Tibial nerve (tissue), 4 donors: ENCODE data around the gene DNASE1L3. TPM values are rescaled to one million over a fixed set of nuclear protein-coding genes. Genes with fewer than 3 reads are reported as not detected.
A peak's percentile ranks its signal among the peaks of the same experiment; 100 is the strongest.

Experiments used
- DNase-seq, 2 donors: peaks; one replicate each; pipeline ENCODE4 v3.0.0-alpha.2; 2019; ENCODE audit warnings: low spot score in 2 of 2
- H3K27ac ChIP-seq, 4 donors: fragments of 200-600 bp; sonication (generic) in 3 of 4; one replicate each; pipeline ENCODE4 v1.5.1; 2017 to 2019; ENCODE audit warnings: mild to moderate bottlenecking in 1 of 4
- H3K27me3 ChIP-seq, 2 donors: fragments of 200-600 bp; sonication (generic) in 1 of 2; one replicate each; pipeline versions ENCODE4 v1.5.1 to v1.6.0; 2017 to 2019
- H3K36me3 ChIP-seq, 3 donors: fragments of 200-600 bp; sonication (generic); one replicate each; pipeline ENCODE4 v1.5.1; 2018 to 2019
- H3K4me1 ChIP-seq, 4 donors: fragments of 200-600 bp; sonication (generic) in 3 of 4; one replicate each; pipeline ENCODE4 v1.5.1; 2017 to 2019
- H3K4me3 ChIP-seq, 4 donors: fragments of 200-600 bp; sonication (generic) in 3 of 4; one replicate each; pipeline ENCODE4 v1.5.1; 2017 to 2019; ENCODE audit warnings: mild to moderate bottlenecking in 1 of 4, moderate library complexity in 1 of 4
- H3K9me3 ChIP-seq, 4 donors: fragments of 200-600 bp; sonication (generic) in 3 of 4; one replicate each; pipeline ENCODE4 v1.5.1; 2017 to 2019
- EP300 ChIP-seq, 2 donors: sonication (generic); formaldehyde crosslinking; IDR thresholded peaks; one replicate each; pipeline ENCODE4 v1.6.1; 2017; ENCODE audit warnings: antibody characterized with exemption in 2 of 2, mild to moderate bottlenecking in 1 of 2
- POLR2A ChIP-seq, 2 donors: fragments of 450-650 bp; IDR thresholded peaks; one replicate each; pipeline ENCODE4 v1.6.1; 2017; ENCODE audit warnings: antibody characterized with exemption in 2 of 2, mild to moderate bottlenecking in 2 of 2, moderate library complexity in 2 of 2
- WGBS, 2 donors: methylation state at CpG; one replicate each; pipeline ENCODE4 v1.1.5; 2018; 5-methylcytosine and 5-hydroxymethylcytosine counted together
- total RNA-seq, 4 donors: library from RNA; depleted of rRNA; stranded (reverse); fragments of >200 nt; gene quantifications; one replicate each; pipeline ENCODE4 v1.1.0, GENCODE V29; 2016
- TF ChIP-seq, protein P1 (sequence below), 5 experiments: fragments of 200-600 bp in 3 of 5; fragments of 450-650 bp in 2 of 5; sonication (generic) in 3 of 5; IDR thresholded peaks; one replicate each; pipeline ENCODE4 v1.5.1; 2016 to 2019; ENCODE audit warnings: antibody characterized with exemption in 5 of 5, mild to moderate bottlenecking in 3 of 5, moderate library complexity in 2 of 5

Gene DNASE1L3
- total RNA-seq, 4 donors from 2014 or later, result 0.39 to 12.9 (median 1.5) TPM

DNA sequence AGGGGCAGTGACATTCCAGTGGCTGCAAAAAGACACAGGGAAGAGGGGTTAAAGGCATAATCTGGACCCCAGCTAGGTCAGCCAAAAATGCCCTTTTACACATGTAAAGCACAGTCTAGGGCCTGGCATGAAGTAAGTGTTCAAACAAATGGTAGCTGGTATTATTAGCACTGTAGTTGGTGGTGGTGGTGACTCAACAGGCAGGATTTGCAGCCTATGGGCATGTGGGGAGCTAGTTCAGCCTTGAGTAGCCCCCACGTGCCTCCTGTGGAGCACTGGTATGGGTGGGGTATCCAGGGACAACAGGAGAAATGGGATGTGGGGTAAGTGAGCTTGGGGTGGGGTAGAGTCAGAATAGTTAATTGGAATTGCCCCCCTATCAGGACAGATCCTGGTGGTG is 27.6 kb downstream of the DNASE1L3 start:
- no peaks in the 10 kb centered on the region for H3K36me3 ChIP-seq
- TF ChIP-seq, protein P1, sequence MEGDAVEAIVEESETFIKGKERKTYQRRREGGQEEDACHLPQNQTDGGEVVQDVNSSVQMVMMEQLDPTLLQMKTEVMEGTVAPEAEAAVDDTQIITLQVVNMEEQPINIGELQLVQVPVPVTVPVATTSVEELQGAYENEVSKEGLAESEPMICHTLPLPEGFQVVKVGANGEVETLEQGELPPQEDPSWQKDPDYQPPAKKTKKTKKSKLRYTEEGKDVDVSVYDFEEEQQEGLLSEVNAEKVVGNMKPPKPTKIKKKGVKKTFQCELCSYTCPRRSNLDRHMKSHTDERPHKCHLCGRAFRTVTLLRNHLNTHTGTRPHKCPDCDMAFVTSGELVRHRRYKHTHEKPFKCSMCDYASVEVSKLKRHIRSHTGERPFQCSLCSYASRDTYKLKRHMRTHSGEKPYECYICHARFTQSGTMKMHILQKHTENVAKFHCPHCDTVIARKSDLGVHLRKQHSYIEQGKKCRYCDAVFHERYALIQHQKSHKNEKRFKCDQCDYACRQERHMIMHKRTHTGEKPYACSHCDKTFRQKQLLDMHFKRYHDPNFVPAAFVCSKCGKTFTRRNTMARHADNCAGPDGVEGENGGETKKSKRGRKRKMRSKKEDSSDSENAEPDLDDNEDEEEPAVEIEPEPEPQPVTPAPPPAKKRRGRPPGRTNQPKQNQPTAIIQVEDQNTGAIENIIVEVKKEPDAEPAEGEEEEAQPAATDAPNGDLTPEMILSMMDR (IDR thresholded peaks at IDR 0.05), result no peak
- TF ChIP-seq EP300 (IDR thresholded peaks at IDR 0.05), result no peak
- no peak for TF ChIP-seq POLR2A (IDR thresholded peaks at IDR 0.05)
- no peak overlapping the region for H3K27ac ChIP-seq
- no peak overlapping the region for H3K4me3 ChIP-seq
- WGBS, 2 donors, result 93 to 96% methylated on average over 1 of the region's 1 CpG
- DNase-seq, result no peak
- H3K9me3 ChIP-seq, result no peaks in the 10 kb centered on the region
- H3K4me1 ChIP-seq, result peaks cover 0 to 10% (median 2%) of the 10 kb centered on the region in 4 donors
- H3K27me3 ChIP-seq, result no peaks in the 10 kb centered on the region

DNA sequence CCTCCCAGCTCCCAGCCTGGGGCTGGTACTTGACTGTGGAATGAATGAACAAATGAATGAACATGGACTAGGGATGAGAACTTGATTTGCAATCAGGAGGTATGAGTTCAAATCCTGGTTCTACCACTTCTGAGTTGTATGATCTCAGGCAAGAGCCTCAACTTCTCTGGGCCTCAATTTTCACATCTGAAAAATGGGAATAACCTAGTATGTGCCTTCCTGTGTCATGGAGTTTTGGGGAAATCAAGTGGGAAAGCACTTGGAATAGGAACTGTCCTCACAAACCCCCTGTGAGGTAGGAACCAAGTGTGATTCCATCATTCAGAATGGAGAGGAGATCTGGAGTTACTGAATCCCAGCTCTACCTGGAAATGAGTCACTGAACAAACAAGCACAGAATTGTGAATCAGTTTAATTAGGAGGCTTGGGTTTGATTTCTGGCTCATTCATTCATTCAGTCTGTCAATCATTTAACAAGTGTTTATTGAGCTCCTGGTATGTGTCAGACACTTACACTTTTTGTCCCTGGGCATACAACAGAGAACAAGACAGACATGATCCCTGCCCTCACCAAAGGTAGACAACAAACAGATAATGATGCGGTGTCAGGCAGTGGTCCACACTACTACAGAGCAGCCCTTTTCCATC is 29.7 kb downstream of the DNASE1L3 start:
- H3K4me1 ChIP-seq, result peaks cover 0 to 27% (median 12%) of the 10 kb centered on the region in 4 donors
- 92 to 95% methylated on average over 1 of the region's 1 CpG for WGBS, 2 donors
- no peak for TF ChIP-seq EP300 (IDR thresholded peaks at IDR 0.05)
- TF ChIP-seq, protein P1 (IDR thresholded peaks at IDR 0.05), result no peak
- no peak for TF ChIP-seq POLR2A (IDR thresholded peaks at IDR 0.05)
- no peaks in the 10 kb centered on the region for H3K27me3 ChIP-seq
- H3K27ac ChIP-seq, result no peak overlapping the region
- H3K36me3 ChIP-seq, result no peaks in the 10 kb centered on the region
- DNase-seq, result no peak
- H3K4me3 ChIP-seq, result no peak overlapping the region
- no peaks in the 10 kb centered on the region for H3K9me3 ChIP-seq

DNA sequence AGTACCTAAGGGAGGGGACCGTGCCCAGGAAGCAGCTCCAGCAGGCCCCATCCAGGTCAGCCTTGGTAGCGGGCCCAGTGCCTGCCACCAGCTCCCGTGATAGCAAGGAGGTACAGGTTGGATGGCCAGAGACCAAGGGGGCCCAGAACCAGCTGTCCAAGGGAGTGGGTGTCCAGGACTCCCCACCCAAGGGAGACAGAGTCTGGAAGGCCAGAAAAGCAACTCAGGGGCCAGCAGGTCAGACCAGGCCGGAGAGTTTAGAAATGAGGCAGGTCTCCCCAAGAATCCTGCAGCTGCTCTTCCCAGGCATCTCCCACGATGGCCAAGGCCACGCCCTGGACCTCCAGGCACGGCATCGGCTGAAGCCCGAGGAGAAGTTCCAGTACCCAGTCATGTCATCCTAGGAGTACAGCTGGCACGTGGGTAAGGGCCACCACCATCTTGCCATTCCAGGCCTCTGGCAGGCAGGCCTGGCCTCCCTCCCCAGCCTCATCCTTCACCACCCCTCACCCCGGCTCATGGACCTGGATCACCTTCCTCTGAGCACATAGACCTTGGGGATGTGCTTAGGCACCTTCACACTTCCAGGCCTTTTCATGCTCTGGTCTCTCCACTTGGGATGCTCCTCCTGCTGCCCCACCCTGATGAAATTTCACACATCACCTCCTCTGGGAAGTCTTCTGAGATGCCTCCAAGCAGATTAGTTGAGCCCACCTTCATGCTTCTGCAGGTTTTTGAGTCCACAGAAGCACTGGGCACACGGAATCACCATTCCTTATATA is 30.5 kb downstream of the DNASE1L3 start:
- TF ChIP-seq, protein P1 (IDR thresholded peaks at IDR 0.05), result no peak
- TF ChIP-seq POLR2A (IDR thresholded peaks at IDR 0.05) (no peak), EP300 (IDR thresholded peaks at IDR 0.05) (no peak)
- H3K27me3 ChIP-seq, result no peaks in the 10 kb centered on the region
- WGBS, 2 donors, result 79 to 80% methylated on average over 9 to 12 of the region's 12 CpGs

DNA sequence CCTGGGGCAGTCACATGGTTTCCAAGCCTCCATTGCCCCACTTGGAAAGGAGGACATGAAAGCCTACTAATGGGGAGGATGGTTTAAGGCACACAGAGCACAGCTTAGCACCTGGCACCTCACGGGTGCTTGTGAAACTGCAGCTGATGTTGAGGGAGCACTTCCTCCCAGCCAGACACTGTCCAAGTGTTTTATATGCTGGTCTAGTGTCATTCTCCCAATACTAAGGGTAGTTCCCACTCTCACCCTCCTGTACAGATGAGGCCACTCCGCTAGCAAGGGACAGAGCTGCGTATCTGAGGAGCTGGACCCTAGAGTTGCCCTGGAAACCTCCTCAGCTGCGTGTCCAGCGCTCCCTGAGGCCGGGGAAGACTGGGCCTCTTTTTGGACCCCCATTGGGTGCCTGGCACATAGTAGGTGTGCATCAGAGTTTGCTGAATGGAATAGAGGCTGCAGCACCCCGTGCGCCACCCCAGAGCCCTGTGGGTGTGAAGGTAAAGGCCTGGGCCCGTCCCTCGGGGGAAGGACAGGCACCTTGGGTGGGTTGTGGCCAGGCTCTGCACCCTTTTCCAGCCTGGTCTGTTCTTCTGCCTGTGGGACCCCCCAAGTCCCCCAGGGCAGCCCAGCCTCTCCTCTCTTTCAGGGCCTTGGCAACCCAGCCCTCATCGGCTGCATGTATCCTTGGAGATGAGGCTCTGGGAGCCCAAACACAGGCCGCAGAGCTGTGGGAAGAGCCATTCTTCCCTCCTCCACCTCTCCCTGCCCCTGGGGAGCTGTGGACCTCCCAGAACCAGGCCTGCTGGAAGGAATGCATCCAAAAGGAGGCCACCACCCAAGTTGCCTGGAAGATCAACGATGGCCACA is 31.3 kb downstream of the DNASE1L3 start:
- H3K27me3 ChIP-seq, result no peaks in the 10 kb centered on the region
- TF ChIP-seq, protein P1 (IDR thresholded peaks at IDR 0.05), result no peak
- no peak for TF ChIP-seq EP300 (IDR thresholded peaks at IDR 0.05)
- no peak for TF ChIP-seq POLR2A (IDR thresholded peaks at IDR 0.05)
- H3K36me3 ChIP-seq, result no peaks in the 10 kb centered on the region
- H3K27ac ChIP-seq, result peak overlapping the region in 1 of 4 donors; percentile 43
- H3K4me3 ChIP-seq, result no peak overlapping the region
- H3K4me1 ChIP-seq, result peaks cover 0 to 43% (median 25%) of the 10 kb centered on the region in 4 donors
- DNase-seq, result no peak
- 84 to 86% methylated on average over 11 to 12 of the region's 13 CpGs for WGBS, 2 donors
- H3K9me3 ChIP-seq, result no peaks in the 10 kb centered on the region

More for the DNA sequence above, 30.5 kb downstream of the DNASE1L3 start:
- Histone ChIP-seq H3K27ac (peak overlapping the region in 1 of 4 donors; percentile 43), H3K36me3 (no peaks in the 10 kb centered on the region), H3K4me1 (peaks cover 0 to 35% (median 18%) of the 10 kb centered on the region in 4 donors), H3K9me3 (no peaks in the 10 kb centered on the region), H3K4me3 (no peak overlapping the region)
- DNase-seq, result no peak
